Activated T-cell treated with anti-CD3 and anti-CD28 coated beads, Interleukin-2, amount 50 U/mL, for 72 hours (primary cell): ENCODE results near the gene MICALL1. TPM values are rescaled to one million over a fixed set of nuclear protein-coding genes. Genes with fewer than 3 reads are reported as not detected.

Source experiments
- ATAC-seq, 2 donors: fragments of 150-1000 bp; cut with Tn5 transposase; replicated peaks in 1 of 2; 2 replicates each; pipeline ENCODE4 v1.10.0; 2021; ENCODE audit warnings: moderate library complexity in 2 of 2, mild to moderate bottlenecking in 1 of 2
- DNase-seq, 2 donors: peaks; one replicate each; pipeline ENCODE4 v3.0.0; 2021 to 2022; ENCODE audit warnings: mixed read lengths in 1 of 2
- H3K27ac Mint-ChIP-seq: one replicate; pipeline ENCODE4 v1.8.0; 2022; ENCODE audit warnings: mild to moderate bottlenecking, moderate library complexity, mixed read lengths
- H3K27me3 Mint-ChIP-seq: one replicate; pipeline ENCODE4 v1.8.0; 2022; ENCODE audit warnings: low read depth, mixed read lengths
- H3K36me3 Mint-ChIP-seq, 2 donors: one replicate each; pipeline ENCODE4 v1.8.0; 2022; ENCODE audit warnings: mixed read lengths in 2 of 2, mild to moderate bottlenecking in 1 of 2; ENCODE audit not compliant: insufficient read depth in 2 of 2
- H3K4me1 Mint-ChIP-seq: one replicate; pipeline ENCODE4 v1.8.0; 2022; ENCODE audit warnings: low read depth, mixed read lengths
- H3K4me3 Mint-ChIP-seq, 2 donors: one replicate each; pipeline ENCODE4 v1.8.0; 2022; ENCODE audit warnings: mild to moderate bottlenecking in 2 of 2, mixed read lengths in 2 of 2, moderate library complexity in 2 of 2
- H3K9me3 Mint-ChIP-seq, 2 donors: one replicate each; pipeline ENCODE4 v1.8.0; 2022; ENCODE audit warnings: mixed read lengths in 2 of 2
- total RNA-seq, 2 donors: library from RNA; stranded (reverse); gene quantifications; one replicate each; pipeline ENCODE4 v1.2.3, GENCODE V29; 2022

MICALL1 gene
- total RNA-seq, 2 donors from 2014 or later, result 21.3 to 21.6 TPM

DNA sequence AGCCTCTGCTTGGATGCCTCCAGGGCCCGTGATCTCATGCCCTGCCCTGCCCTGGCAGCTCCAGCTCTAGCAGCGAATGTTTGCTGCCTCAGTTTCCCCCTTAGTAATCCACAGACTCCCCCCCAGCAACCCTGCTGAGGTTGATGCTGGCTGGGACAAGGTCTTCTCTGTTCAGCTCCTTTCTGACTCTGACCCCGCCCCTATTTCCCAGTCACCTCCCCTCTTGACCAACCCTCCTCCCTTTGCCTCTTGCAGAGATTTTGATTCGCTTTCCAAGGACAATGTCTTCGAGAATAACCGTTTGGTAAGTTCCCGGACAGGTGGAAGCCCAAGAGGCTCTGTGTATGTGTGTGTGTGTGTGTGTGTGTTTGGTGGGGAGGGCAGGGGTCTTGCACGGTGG lies 5.6 kb downstream of the MICALL1 start:
- no peak overlapping the region for H3K4me3 Mint-ChIP-seq
- H3K36me3 Mint-ChIP-seq, result no peaks in the 10 kb centered on the region
- no peak for DNase-seq
- H3K9me3 Mint-ChIP-seq, result no peaks in the 10 kb centered on the region
- no peak for ATAC-seq
- peaks cover 21% of the 10 kb centered on the region for H3K4me1 Mint-ChIP-seq
- H3K27me3 Mint-ChIP-seq, result no peaks in the 10 kb centered on the region
- no peak overlapping the region for H3K27ac Mint-ChIP-seq

DNA sequence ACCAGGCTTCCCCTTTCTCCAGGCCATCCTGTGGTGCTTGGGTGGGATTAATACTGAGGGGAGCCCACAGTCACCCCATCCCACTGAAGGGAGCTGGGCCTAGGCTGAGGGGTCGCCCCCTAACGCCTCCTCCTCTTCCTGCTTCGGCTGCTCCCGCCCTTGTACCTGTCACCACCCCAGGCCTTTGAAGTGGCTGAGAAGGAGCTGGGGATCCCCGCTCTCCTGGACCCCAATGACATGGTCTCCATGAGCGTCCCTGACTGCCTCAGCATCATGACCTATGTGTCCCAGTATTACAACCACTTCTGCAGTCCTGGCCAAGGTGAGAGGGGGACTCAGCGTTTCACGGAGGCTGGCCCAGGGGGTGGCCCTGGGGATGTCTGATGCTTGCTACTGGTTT lies 6.1 kb downstream of the MICALL1 start:
- H3K4me3 Mint-ChIP-seq, result no peak overlapping the region
- peak; percentile 32 to 61 for ATAC-seq

GRCh38 chr22:37913233-37913721 lies 7.2 kb downstream of the MICALL1 start:
- peaks cover 10% of the 10 kb centered on the region for H3K4me1 Mint-ChIP-seq
- H3K27ac Mint-ChIP-seq, result no peak overlapping the region
- no peaks in the 10 kb centered on the region for H3K36me3 Mint-ChIP-seq
- DNase-seq (no peak), ATAC-seq (peak in 1 of 2 donors; percentile 21)
- no peaks in the 10 kb centered on the region for H3K9me3 Mint-ChIP-seq
- no peak overlapping the region for H3K4me3 Mint-ChIP-seq
- no peaks in the 10 kb centered on the region for H3K27me3 Mint-ChIP-seq

More for the DNA sequence above, 6.1 kb downstream of the MICALL1 start:
- DNase-seq, result no peak
- H3K36me3 Mint-ChIP-seq, result no peaks in the 10 kb centered on the region
- no peaks in the 10 kb centered on the region for H3K27me3 Mint-ChIP-seq
- H3K9me3 Mint-ChIP-seq, result no peaks in the 10 kb centered on the region
- peaks cover 18% of the 10 kb centered on the region for H3K4me1 Mint-ChIP-seq
- no peak overlapping the region for H3K27ac Mint-ChIP-seq

DNA sequence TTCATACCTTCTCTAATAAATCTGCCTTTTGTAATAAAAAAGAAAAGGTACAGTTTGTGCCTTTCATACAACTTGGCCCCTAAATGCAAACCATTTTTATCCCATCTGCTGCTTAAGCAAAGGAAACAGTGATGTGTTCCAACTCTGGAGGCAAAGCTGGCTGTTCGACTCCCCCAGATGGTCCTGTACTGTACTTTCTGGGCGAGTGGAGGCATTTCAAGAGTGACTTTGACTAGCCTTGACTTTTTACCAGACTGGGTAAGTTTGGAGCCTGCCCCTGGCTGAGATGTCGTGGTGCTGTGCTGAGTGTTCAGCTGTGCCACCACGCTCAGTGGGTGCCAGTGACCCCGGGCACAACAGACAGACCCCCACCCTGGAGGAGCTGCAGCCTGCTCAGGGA lies 10.2 kb downstream of the MICALL1 start:
- DNase-seq, result no peak
- H3K4me1 Mint-ChIP-seq, result peaks cover 16% of the 10 kb centered on the region
- ATAC-seq, result no peak
- no peaks in the 10 kb centered on the region for H3K27me3 Mint-ChIP-seq
- no peaks in the 10 kb centered on the region for H3K36me3 Mint-ChIP-seq
- H3K9me3 Mint-ChIP-seq, result no peaks in the 10 kb centered on the region
- no peak overlapping the region for H3K27ac Mint-ChIP-seq
- H3K4me3 Mint-ChIP-seq, result no peak overlapping the region

DNA sequence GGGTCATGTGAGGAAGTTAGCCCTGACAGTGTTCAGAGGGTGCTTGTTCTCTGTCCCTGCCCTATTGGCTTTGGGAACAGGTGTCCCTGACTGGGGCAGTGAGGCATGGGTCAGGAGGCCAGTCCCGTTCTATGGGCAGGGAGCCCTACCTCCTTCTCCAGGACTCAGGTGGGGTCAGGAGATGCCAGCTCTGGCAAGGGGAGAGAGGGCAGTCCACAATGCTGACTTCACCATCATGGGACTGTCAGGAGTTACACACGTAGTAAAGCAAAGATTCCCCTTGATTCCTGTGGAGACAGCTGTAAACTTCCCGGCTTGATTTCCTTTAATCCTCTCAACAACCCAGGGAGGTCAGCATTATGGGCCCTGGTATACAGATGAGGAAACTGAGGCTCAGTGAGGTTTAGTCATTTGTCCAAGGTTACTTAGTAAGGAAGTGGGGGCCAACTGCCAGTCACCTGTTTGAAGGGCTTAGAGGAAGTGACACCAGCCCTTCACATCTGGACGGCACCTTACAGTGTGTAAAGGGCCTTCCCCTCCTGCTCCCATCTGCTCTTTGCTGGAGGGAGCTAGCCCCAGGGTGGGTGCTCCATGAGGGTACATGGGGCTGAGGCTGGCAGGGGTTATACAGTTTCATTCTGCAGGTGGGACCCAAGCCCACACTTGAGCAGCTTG lies 11.9 kb downstream of the MICALL1 start:
- ATAC-seq (no peak), DNase-seq (no peak)
- Mint-ChIP-seq H3K36me3 (no peaks in the 10 kb centered on the region), H3K9me3 (no peaks in the 10 kb centered on the region), H3K4me3 (no peak overlapping the region), H3K27ac (no peak overlapping the region), H3K27me3 (no peaks in the 10 kb centered on the region), H3K4me1 (peaks cover 6% of the 10 kb centered on the region)

DNA sequence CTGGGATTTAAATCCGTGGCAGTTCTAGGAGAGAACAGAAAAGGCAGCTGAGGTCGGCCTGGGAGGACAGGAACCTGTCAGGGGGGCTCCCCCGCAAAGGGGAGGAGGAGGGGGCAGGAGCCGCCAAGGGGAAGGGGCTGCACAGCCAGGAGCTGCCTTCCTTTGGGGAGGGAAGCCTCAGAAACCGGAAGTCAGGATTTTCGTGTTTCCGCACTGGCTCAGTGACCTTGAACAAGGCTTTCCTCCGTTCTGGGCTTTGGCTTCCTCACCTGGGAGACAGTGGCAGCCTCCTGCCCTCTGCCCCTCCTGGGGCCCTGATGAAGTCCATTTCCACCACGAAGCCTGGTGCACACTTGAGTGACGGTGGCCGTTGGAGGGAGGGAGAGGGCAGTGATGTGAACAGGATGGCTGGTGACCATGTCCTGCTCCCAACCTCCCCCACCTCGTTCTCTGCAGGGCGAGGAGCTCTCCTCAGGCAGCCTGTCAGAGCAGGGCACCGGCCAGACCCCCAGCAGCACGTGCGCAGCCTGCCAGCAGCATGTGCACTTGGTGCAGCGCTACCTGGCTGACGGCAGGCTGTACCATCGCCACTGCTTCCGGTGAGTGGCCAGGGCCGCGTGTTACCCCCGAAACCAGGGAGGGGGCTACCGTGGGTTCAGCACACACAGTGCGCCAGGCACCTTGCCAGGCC lies 12.6 kb downstream of the MICALL1 start:
- no peaks in the 10 kb centered on the region for H3K9me3 Mint-ChIP-seq
- DNase-seq (no peak), ATAC-seq (no peak)
- H3K36me3 Mint-ChIP-seq, result peaks cover 0 to 2% of the 10 kb centered on the region in 2 donors
- H3K27me3 Mint-ChIP-seq, result no peaks in the 10 kb centered on the region
- peaks cover 6% of the 10 kb centered on the region for H3K4me1 Mint-ChIP-seq
- no peak overlapping the region for H3K4me3 Mint-ChIP-seq
- no peak overlapping the region for H3K27ac Mint-ChIP-seq

- ATAC-seq (no peak), DNase-seq (no peak)
- H3K4me1 Mint-ChIP-seq, result peaks cover 6% of the 10 kb centered on the region
- H3K27me3 Mint-ChIP-seq, result no peaks in the 10 kb centered on the region
- H3K27ac Mint-ChIP-seq, result peak overlapping the region; percentile 95
- peak overlapping the region; percentile 54 to 65 for H3K4me3 Mint-ChIP-seq
- no peaks in the 10 kb centered on the region for H3K9me3 Mint-ChIP-seq
- H3K36me3 Mint-ChIP-seq, result peaks cover 0 to 2% of the 10 kb centered on the region in 2 donors
Observed at GRCh38 chr22:37920126-37920525, 14.0 kb downstream of the MICALL1 start.

DNA sequence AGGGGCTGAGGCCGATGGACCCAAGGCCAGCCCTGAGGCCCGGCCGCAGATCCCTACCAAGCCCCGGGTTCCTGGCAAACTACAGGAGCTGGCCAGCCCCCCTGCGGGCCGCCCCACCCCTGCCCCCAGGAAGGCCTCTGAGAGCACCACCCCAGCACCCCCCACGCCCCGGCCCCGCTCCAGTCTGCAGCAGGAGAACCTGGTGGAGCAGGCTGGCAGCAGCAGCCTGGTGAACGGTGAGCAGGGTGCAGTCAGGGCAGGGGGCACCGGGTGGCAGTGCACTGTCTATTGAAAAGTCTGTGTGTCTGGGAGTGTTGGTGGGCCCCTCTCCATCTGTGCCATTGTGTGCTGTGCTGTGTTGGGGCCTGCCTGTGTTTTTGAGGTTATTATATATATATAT lies 16.1 kb downstream of the MICALL1 start:
- Mint-ChIP-seq H3K4me1 (peaks cover 6% of the 10 kb centered on the region), H3K4me3 (no peak overlapping the region), H3K36me3 (peaks cover 0 to 2% of the 10 kb centered on the region in 2 donors), H3K9me3 (no peaks in the 10 kb centered on the region), H3K27ac (no peak overlapping the region), H3K27me3 (no peaks in the 10 kb centered on the region)
- DNase-seq, result no peak
- ATAC-seq, result no peak

GRCh38 chr22:37923927-37924326 lies 17.8 kb downstream of the MICALL1 start:
- peaks cover 0 to 2% of the 10 kb centered on the region in 2 donors for H3K36me3 Mint-ChIP-seq
- peaks cover 6% of the 10 kb centered on the region for H3K4me1 Mint-ChIP-seq
- H3K4me3 Mint-ChIP-seq, result no peak overlapping the region
- ATAC-seq (no peak), DNase-seq (no peak)
- no peaks in the 10 kb centered on the region for H3K27me3 Mint-ChIP-seq
- H3K27ac Mint-ChIP-seq, result no peak overlapping the region
- H3K9me3 Mint-ChIP-seq, result no peaks in the 10 kb centered on the region

DNA sequence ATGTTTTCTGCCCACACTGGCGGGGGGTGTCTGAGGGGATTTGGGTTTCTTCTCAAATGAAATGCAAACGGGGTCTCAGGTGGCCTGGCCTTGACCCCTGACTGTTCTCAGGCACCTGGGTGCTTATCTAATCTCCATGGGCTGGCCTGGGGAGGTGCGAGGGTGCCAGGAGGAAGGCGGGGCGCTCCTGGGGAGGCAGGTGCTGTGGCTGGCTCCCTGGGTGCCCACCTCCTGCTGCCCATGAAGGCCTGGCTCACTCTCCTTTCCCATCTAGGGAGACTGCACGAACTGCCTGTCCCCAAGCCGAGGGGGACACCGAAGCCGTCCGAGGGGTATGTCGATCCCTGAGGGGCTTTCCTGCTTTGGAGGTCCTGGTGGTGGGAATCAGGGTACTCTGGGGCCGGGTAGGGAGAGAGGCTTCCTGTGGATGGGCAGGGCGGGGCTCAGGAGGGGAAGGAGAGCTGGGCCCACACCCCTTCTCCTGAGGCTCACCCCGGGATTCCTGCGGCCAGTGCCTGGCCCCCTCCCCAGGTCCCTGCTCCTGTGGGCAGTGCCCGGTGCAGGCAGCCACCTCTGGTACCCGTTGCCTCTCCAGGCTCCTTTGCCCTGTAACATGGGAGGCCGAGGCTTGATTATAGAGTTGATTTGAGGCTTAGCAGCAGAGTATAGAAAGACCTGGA lies 18.4 kb downstream of the MICALL1 start:
- Mint-ChIP-seq H3K4me1 (peaks cover 6% of the 10 kb centered on the region), H3K27ac (no peak overlapping the region), H3K9me3 (no peaks in the 10 kb centered on the region), H3K4me3 (no peak overlapping the region), H3K27me3 (no peaks in the 10 kb centered on the region), H3K36me3 (peaks cover 0 to 2% of the 10 kb centered on the region in 2 donors)
- DNase-seq, result no peak
- ATAC-seq, result no peak

- H3K27ac Mint-ChIP-seq, result no peak overlapping the region
- ATAC-seq, result no peak
- H3K9me3 Mint-ChIP-seq, result no peaks in the 10 kb centered on the region
- no peak for DNase-seq
- H3K4me1 Mint-ChIP-seq, result peaks cover under 1% of the 10 kb centered on the region
- no peak overlapping the region for H3K4me3 Mint-ChIP-seq
- H3K36me3 Mint-ChIP-seq, result peaks cover 0 to 2% of the 10 kb centered on the region in 2 donors
- no peaks in the 10 kb centered on the region for H3K27me3 Mint-ChIP-seq
Observed at GRCh38 chr22:37925330-37925729, 19.2 kb downstream of the MICALL1 start.

- H3K27me3 Mint-ChIP-seq, result no peaks in the 10 kb centered on the region
Observed at GRCh38 chr22:37925767-37926166, 19.7 kb downstream of the MICALL1 start.

DNA sequence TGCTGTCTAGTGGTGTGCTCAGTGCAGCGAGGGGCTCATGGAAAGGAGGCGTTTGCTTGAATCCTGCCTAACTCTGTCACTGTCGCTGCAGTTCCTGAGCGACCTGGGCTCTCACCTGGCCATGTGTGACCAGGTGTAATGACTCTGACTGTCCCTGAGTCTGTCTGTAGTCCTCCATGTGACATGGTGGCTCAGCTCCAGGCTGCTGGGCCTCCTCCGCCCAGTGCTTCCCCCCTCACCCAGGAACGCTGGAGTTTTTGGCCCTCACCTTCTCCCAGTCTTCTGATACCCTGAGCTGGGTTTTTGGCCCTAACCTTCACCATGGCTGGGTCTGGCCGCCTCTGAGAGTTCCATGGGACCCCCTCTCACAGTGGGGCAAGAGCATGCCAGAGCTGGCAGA lies 20.3 kb downstream of the MICALL1 start:
- Mint-ChIP-seq H3K9me3 (no peaks in the 10 kb centered on the region), H3K36me3 (peaks cover 0 to 2% of the 10 kb centered on the region in 2 donors), H3K27me3 (no peaks in the 10 kb centered on the region), H3K4me3 (no peak overlapping the region), H3K4me1 (no peaks in the 10 kb centered on the region), H3K27ac (no peak overlapping the region)
- ATAC-seq (no peak), DNase-seq (no peak)

More at GRCh38 chr22:37925767-37926166, 19.7 kb downstream of the MICALL1 start:
- H3K36me3 Mint-ChIP-seq, result peaks cover 0 to 2% of the 10 kb centered on the region in 2 donors
- H3K4me1 Mint-ChIP-seq, result no peaks in the 10 kb centered on the region
- DNase-seq (no peak), ATAC-seq (no peak)
- no peak overlapping the region for H3K27ac Mint-ChIP-seq
- no peaks in the 10 kb centered on the region for H3K9me3 Mint-ChIP-seq
- H3K4me3 Mint-ChIP-seq, result no peak overlapping the region
